Measurements from ENCODE around the gene SLC1A2.

Gene SLC1A2

DNA sequence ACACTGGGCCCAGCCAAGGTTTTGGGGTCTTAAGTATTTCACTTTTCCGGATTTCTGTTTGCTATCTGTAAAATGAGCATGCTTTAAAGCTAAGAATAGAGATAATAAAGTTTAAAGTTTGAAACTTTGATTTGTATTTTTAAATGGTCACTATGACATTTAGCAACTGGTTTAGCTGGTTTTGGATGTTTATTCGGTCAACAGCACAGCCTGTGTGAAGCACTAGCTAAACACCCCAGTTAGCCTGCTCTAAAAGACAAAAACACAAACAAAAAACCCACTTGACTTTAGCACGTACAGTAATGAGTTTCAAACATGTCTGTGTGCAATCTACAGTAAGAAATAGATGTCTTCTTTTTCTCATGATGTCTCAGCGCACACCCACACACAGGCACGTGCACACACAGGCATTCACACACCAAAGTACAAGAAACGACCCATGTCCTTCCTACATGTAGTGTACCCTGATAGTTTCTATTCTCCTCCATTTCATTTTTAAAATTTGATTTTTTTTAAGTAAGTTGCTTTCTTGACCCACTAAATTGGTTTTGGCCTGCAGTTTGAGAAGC is 29.4 kb downstream of the SLC1A2 start:
- TF ChIP-seq, protein P1, sequence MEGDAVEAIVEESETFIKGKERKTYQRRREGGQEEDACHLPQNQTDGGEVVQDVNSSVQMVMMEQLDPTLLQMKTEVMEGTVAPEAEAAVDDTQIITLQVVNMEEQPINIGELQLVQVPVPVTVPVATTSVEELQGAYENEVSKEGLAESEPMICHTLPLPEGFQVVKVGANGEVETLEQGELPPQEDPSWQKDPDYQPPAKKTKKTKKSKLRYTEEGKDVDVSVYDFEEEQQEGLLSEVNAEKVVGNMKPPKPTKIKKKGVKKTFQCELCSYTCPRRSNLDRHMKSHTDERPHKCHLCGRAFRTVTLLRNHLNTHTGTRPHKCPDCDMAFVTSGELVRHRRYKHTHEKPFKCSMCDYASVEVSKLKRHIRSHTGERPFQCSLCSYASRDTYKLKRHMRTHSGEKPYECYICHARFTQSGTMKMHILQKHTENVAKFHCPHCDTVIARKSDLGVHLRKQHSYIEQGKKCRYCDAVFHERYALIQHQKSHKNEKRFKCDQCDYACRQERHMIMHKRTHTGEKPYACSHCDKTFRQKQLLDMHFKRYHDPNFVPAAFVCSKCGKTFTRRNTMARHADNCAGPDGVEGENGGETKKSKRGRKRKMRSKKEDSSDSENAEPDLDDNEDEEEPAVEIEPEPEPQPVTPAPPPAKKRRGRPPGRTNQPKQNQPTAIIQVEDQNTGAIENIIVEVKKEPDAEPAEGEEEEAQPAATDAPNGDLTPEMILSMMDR (IDR thresholded peaks at IDR 0.05; ENCODE audit: low read depth, low read length), result no peak
- no peak for TF ChIP-seq EZH2phosphoT487 (IDR thresholded peaks at IDR 0.05; ENCODE audit: low read depth)
- H3K36me3 ChIP-seq (replicated peaks; ENCODE audit: low read depth, low read length), result no peaks in the 10 kb centered on the region
- no peaks in the 10 kb centered on the region for H3K9me3 ChIP-seq (ENCODE audit: insufficient read depth, low read length)
- no peak overlapping the region for H2AFZ ChIP-seq (ENCODE audit: low read depth, low read length)
- H4K20me1 ChIP-seq (ENCODE audit: insufficient read depth, low read length), result no peaks in the 10 kb centered on the region
- H3K27ac ChIP-seq (ENCODE audit: low read length), result no peak overlapping the region
- H3K27me3 ChIP-seq (ENCODE audit: low read depth, low read length), result peaks cover 29% of the 10 kb centered on the region
- no peak overlapping the region for H3K4me3 ChIP-seq (ENCODE audit: low read length)
- H3K4me1 ChIP-seq (ENCODE audit: low read length), result peaks cover 15% of the 10 kb centered on the region
- no peak overlapping the region for H3K9ac ChIP-seq (ENCODE audit: low read length)
- no peak overlapping the region for H3K4me2 ChIP-seq (ENCODE audit: low read length)
- no peaks in the 10 kb centered on the region for H3K79me2 ChIP-seq (ENCODE audit: low read length)

DNA sequence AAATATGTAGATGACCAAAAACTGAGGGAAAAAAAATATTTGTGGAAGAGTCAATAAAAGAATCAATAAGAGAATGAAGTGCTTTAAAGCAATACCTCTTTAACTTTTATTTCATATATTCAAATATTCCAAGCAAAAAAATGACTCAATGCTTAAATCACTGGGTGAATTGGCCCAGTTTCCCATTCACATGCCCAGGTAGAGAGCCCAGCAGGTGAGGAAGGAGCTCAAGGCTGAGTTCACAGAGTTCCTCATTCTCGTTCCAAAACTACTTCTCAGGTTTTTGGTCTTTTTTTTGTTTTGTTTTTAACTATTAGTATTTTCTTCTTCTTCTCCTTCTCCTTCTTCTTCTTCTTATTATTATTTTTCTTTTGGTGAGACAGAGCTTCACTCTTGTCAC is 30.2 kb downstream of the SLC1A2 start:
- Histone ChIP-seq H3K4me1 (ENCODE audit: low read length) (peaks cover 15% of the 10 kb centered on the region), H3K27ac (ENCODE audit: low read length) (no peak overlapping the region), H3K27me3 (ENCODE audit: low read depth, low read length) (peaks cover 23% of the 10 kb centered on the region), H3K9me3 (ENCODE audit: insufficient read depth, low read length) (no peaks in the 10 kb centered on the region), H3K79me2 (ENCODE audit: low read length) (no peaks in the 10 kb centered on the region), H4K20me1 (ENCODE audit: insufficient read depth, low read length) (no peaks in the 10 kb centered on the region), H3K4me3 (ENCODE audit: low read length) (no peak overlapping the region), H3K36me3 (replicated peaks; ENCODE audit: low read depth, low read length) (no peaks in the 10 kb centered on the region), H2AFZ (ENCODE audit: low read depth, low read length) (no peak overlapping the region), H3K9ac (ENCODE audit: low read length) (no peak overlapping the region), H3K4me2 (ENCODE audit: low read length) (no peak overlapping the region)
- no peak for TF ChIP-seq EZH2phosphoT487 (IDR thresholded peaks at IDR 0.05; ENCODE audit: low read depth)
- TF ChIP-seq, protein P1 (IDR thresholded peaks at IDR 0.05; ENCODE audit: low read depth, low read length), result no peak

DNA sequence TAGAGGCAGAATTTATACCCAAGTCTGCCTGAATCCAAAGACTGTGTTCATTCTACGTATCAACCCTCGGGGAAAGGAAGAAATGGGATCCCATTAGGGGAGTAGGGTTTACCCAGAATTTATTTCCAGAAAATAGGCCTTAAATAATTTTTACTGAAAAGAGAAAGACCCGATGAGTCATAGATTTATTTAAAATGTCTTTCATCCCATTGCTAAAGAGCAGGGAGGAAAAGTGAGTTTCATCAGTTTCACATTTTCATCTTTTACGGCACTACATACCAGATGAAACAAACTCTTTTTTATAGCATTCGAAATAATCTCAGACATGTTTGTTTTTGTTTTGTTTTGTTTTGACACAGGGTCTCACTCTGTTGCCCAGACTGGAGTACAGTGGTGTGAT is 31.3 kb downstream of the SLC1A2 start:
- no peak overlapping the region for H3K4me2 ChIP-seq (ENCODE audit: low read length)
- no peak for TF ChIP-seq EZH2phosphoT487 (IDR thresholded peaks at IDR 0.05; ENCODE audit: low read depth)
- TF ChIP-seq, protein P1 (IDR thresholded peaks at IDR 0.05; ENCODE audit: low read depth, low read length), result no peak
- H3K4me1 ChIP-seq (ENCODE audit: low read length), result peaks cover 15% of the 10 kb centered on the region
- H2AFZ ChIP-seq (ENCODE audit: low read depth, low read length), result no peak overlapping the region
- no peaks in the 10 kb centered on the region for H3K9me3 ChIP-seq (ENCODE audit: insufficient read depth, low read length)
- peaks cover 14% of the 10 kb centered on the region for H3K27me3 ChIP-seq (ENCODE audit: low read depth, low read length)
- no peaks in the 10 kb centered on the region for H3K36me3 ChIP-seq (replicated peaks; ENCODE audit: low read depth, low read length)
- no peaks in the 10 kb centered on the region for H3K79me2 ChIP-seq (ENCODE audit: low read length)
- H4K20me1 ChIP-seq (ENCODE audit: insufficient read depth, low read length), result no peaks in the 10 kb centered on the region
- H3K27ac ChIP-seq (ENCODE audit: low read length), result no peak overlapping the region
- H3K4me3 ChIP-seq (ENCODE audit: low read length), result no peak overlapping the region
- H3K9ac ChIP-seq (ENCODE audit: low read length), result no peak overlapping the region

DNA sequence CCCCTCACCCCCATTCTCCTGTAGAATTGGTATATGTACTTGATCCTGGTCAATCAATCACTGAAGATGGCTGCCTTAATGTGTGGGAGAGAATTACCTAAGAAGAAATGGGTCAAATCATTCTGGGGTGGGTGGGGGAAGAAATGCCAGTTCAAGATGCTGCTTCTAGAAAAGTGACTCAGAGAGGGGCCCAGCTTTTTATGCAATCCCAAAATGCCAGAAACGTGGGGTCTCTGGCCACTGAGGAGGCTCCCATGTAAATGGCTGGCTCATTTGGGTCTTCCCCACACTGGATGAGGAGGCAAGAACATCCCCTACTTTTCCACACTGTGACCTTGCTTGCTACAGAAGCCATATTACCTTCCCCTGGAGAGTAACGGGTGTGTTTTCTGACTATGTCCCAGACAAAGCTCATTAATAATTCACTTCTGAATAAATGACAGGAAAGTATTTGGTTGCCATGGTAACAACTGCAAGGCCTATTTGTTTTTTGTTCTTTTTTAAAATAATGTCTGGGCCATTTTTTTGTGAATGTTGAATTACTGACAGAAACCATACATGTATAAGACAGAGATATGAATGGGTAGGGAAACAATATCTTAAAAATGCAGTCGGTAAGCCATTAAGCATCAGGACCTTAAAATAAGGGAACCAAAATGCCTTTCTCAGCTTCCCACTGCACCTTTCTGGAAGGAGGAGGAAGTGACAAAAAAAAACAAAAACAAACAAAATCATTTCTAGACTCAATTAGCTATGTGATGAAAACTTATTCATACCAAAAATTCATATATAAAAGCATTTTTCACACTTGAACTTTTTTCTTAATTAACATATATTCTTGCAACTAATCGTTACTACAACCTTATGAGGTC is 32.0 kb downstream of the SLC1A2 start:
- Histone ChIP-seq H3K36me3 (replicated peaks; ENCODE audit: low read depth, low read length) (no peaks in the 10 kb centered on the region), H3K27me3 (ENCODE audit: low read depth, low read length) (peaks cover 10% of the 10 kb centered on the region), H3K4me3 (ENCODE audit: low read length) (no peak overlapping the region), H3K27ac (ENCODE audit: low read length) (no peak overlapping the region), H2AFZ (ENCODE audit: low read depth, low read length) (no peak overlapping the region), H3K9me3 (ENCODE audit: insufficient read depth, low read length) (no peaks in the 10 kb centered on the region), H3K4me1 (ENCODE audit: low read length) (peaks cover 15% of the 10 kb centered on the region), H3K79me2 (ENCODE audit: low read length) (no peaks in the 10 kb centered on the region), H4K20me1 (ENCODE audit: insufficient read depth, low read length) (no peaks in the 10 kb centered on the region), H3K9ac (ENCODE audit: low read length) (no peak overlapping the region), H3K4me2 (ENCODE audit: low read length) (no peak overlapping the region)
- TF ChIP-seq, protein P1 (IDR thresholded peaks at IDR 0.05; ENCODE audit: low read depth, low read length), result no peak
- no peak for TF ChIP-seq EZH2phosphoT487 (IDR thresholded peaks at IDR 0.05; ENCODE audit: low read depth)
